ENCODE results near the gene USP5.
A peak's percentile ranks its signal among the peaks of the same experiment; 100 is the strongest.
"Not testable (repeated sequence)": the region's sequence is repeated elsewhere in the genome, so short reads cannot be mapped to it uniquely, and the experiment has no call there.

Gene USP5

DNA sequence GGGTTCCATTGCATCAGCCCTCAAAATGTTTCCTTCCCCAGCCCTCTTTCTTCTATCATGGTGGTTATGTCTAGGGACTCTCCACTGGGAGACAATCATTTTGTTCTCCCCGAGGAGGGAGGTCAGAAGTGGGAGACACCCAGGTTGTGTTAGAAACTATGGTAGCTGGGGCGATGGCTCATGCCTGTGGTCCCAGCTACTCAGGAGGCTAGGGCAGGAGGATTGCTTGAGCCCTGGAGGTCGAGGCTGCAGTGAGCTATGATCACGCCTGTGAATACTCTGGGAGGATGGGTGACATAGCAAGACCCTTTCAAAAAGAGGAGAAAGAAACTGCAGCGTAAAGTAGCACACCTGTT, 39.7 kb downstream of the USP5 start:
- peak overlapping the region; percentile 80 for H3K4me3 Mint-ChIP-seq
- H3K36me3 Mint-ChIP-seq (ENCODE audit: low read depth): peaks cover 9% of the 10 kb centered on the region
- no peaks in the 10 kb centered on the region for H3K27me3 Mint-ChIP-seq
- H3K4me1 Mint-ChIP-seq (ENCODE audit: low read depth): peaks cover 20% of the 10 kb centered on the region
- peak overlapping the region; percentile 99 for H3K27ac Mint-ChIP-seq
- DNase-seq: peak; percentile 49
- H3K9me3 Mint-ChIP-seq: no peaks in the 10 kb centered on the region

DNA sequence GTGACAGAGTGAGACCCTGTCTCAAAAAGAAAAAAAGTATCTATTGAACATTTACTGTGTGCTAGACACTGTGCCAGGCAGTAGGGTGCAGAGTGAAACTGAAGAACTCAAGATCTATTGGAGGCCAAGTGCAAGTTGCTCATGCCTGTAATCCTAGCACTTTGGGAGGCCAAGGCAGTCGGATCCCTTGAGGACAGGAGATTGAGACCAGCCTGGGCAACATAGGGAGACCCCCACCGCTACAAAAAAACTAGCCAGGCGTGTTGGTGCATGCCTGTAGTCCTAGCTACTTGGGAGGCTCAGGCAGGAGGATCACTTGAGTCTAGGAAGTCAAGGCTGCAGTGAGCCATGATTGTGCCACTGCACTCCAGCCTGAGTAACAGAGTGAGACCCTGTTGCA, 40.7 kb downstream of the USP5 start:
- not testable (repeated sequence) for DNase-seq; H3K9me3 Mint-ChIP-seq; H3K27me3 Mint-ChIP-seq; H3K36me3 Mint-ChIP-seq (ENCODE audit: low read depth)
- peak overlapping the region; percentile 73 for H3K27ac Mint-ChIP-seq
- H3K4me3 Mint-ChIP-seq: peak overlapping the region; percentile 80
- H3K4me1 Mint-ChIP-seq (ENCODE audit: low read depth): peaks cover 20% of the 10 kb centered on the region

- no peak for DNase-seq
- Mint-ChIP-seq H3K4me3 (no peak overlapping the region), H3K27ac (no peak overlapping the region), H3K27me3 (no peaks in the 10 kb centered on the region), H3K36me3 (ENCODE audit: low read depth) (peaks cover 6% of the 10 kb centered on the region), H3K9me3 (no peaks in the 10 kb centered on the region), H3K4me1 (ENCODE audit: low read depth) (peaks cover 20% of the 10 kb centered on the region)
Observed at GRCh38 chr12:6894321-6894720, 42.4 kb downstream of the USP5 start.

GRCh38 chr12:6896846-6897435, 45.0 kb downstream of the USP5 start:
- no peaks in the 10 kb centered on the region for H3K36me3 Mint-ChIP-seq (ENCODE audit: low read depth)
- peaks cover 19% of the 10 kb centered on the region for H3K4me1 Mint-ChIP-seq (ENCODE audit: low read depth)
- no peak overlapping the region for H3K27ac Mint-ChIP-seq
- H3K9me3 Mint-ChIP-seq: no peaks in the 10 kb centered on the region
- no peaks in the 10 kb centered on the region for H3K27me3 Mint-ChIP-seq
- no peak for DNase-seq
- H3K4me3 Mint-ChIP-seq: no peak overlapping the region

DNA sequence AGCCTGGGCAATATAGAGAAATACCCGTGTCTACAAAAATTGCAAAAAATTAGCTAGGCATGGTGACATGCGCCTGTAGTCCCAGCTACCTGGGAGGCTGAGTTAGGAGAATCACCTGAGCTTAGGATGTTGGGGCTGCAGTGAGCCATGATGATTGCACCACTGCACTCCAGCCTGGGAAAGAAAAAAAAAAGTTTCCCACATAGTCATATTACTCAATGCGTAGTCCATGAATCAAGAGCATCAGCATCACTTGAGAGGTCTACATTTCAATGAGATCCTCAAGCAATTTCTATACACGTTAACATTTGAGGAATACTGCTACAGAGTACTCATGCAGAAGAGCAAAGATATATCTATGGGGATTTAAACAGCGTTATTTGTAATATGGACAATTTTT, 47.5 kb downstream of the USP5 start:
- H3K27ac Mint-ChIP-seq: no peak overlapping the region
- peaks cover 14% of the 10 kb centered on the region for H3K4me1 Mint-ChIP-seq (ENCODE audit: low read depth)
- DNase-seq: no peak
- no peak overlapping the region for H3K4me3 Mint-ChIP-seq
- no peaks in the 10 kb centered on the region for H3K27me3 Mint-ChIP-seq
- no peaks in the 10 kb centered on the region for H3K36me3 Mint-ChIP-seq (ENCODE audit: low read depth)
- H3K9me3 Mint-ChIP-seq: no peaks in the 10 kb centered on the region

DNA sequence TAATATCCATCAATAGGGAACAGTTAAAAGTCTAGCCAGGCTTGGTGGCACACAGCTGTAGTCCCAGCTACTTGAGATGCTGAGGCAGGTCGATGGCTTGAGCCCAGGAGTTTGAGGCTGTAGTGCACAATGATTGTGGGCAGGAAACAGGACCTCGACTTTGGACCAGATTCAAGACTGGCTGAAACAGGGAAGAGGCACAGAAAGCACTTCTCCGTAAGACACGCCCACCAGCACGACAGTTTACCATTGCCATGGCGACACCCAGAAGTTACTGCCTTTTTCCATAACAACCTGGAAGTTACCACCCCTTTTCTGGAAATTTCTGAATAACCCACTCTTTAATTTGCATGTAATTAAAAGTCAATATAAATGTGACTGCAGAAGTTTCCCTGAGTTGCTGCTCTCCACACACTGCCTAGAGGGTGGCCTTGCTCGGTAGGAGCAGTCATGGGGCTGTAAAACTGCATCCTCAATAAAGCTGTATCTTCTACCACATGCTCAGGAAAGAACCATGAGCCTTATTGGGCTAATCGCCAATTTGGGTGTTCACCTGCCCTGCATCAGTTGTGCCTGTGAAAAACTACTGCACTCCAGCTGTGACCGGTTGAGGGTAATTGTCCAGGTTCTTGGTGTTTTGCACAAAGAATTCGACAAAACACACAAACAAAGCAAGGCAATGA, 48.0 kb downstream of the USP5 start:
- H3K4me3 Mint-ChIP-seq: no peak overlapping the region
- no peaks in the 10 kb centered on the region for H3K36me3 Mint-ChIP-seq (ENCODE audit: low read depth)
- DNase-seq: no peak
- H3K4me1 Mint-ChIP-seq (ENCODE audit: low read depth): peaks cover 14% of the 10 kb centered on the region
- no peaks in the 10 kb centered on the region for H3K27me3 Mint-ChIP-seq
- H3K9me3 Mint-ChIP-seq: no peaks in the 10 kb centered on the region
- H3K27ac Mint-ChIP-seq: no peak overlapping the region

GRCh38 chr12:6902448-6902847, 50.5 kb downstream of the USP5 start:
- Mint-ChIP-seq H3K4me3 (no peak overlapping the region), H3K36me3 (ENCODE audit: low read depth) (no peaks in the 10 kb centered on the region), H3K9me3 (no peaks in the 10 kb centered on the region), H3K27me3 (no peaks in the 10 kb centered on the region), H3K27ac (no peak overlapping the region), H3K4me1 (ENCODE audit: low read depth) (peaks cover 14% of the 10 kb centered on the region)
- DNase-seq: no peak

DNA sequence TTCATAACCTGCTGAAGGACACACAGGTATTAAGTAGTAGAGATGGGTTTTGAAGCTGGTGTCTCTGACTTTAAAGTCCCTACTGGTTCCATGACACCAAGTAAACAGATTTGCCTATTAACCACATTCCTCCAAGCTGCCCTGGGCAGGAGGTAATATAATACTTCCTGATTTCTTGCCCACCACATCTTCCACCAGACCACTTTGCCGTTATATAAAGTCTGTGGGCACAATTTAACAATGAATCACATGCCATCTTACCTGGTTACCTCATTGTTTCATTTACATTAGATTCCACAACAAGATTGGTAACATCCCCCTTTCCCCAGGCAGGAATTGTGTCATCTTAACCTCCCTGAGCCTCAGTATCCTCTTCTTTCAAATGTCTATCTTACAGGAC, 51.8 kb downstream of the USP5 start:
- no peaks in the 10 kb centered on the region for H3K9me3 Mint-ChIP-seq
- H3K27ac Mint-ChIP-seq: peak overlapping the region; percentile 55
- H3K4me1 Mint-ChIP-seq (ENCODE audit: low read depth): peaks cover 14% of the 10 kb centered on the region
- no peak for DNase-seq
- H3K4me3 Mint-ChIP-seq: no peak overlapping the region
- H3K36me3 Mint-ChIP-seq (ENCODE audit: low read depth): no peaks in the 10 kb centered on the region
- no peaks in the 10 kb centered on the region for H3K27me3 Mint-ChIP-seq

- Mint-ChIP-seq H3K9me3 (no peaks in the 10 kb centered on the region), H3K36me3 (ENCODE audit: low read depth) (no peaks in the 10 kb centered on the region), H3K27me3 (no peaks in the 10 kb centered on the region), H3K4me3 (no peak within 1 kb of the TSS), H3K4me1 (ENCODE audit: low read depth) (peaks cover 11% of the 10 kb centered on the region), H3K27ac (peak within 1 kb of the TSS; percentile 55)
- peak; percentile 97 for DNase-seq
Observed at GRCh38 chr12:6904280-6905276, 52.6 kb downstream of the USP5 start, which contains the start of gene LRRC23. LRRC23 (plus strand) TSS chr12:6904822; CDS start chr12:6905634, 812 bp downstream.

- Mint-ChIP-seq H3K27me3 (no peaks in the 10 kb centered on the region), H3K4me3 (no peak overlapping the region), H3K9me3 (no peaks in the 10 kb centered on the region), H3K27ac (no peak overlapping the region), H3K4me1 (ENCODE audit: low read depth) (peaks cover 3% of the 10 kb centered on the region), H3K36me3 (ENCODE audit: low read depth) (no peaks in the 10 kb centered on the region)
- no peak for DNase-seq
Observed at GRCh38 chr12:6905414-6906040, 53.6 kb downstream of the USP5 start.

- not testable (repeated sequence) for H3K27me3 Mint-ChIP-seq; H3K36me3 Mint-ChIP-seq (ENCODE audit: low read depth); H3K4me1 Mint-ChIP-seq (ENCODE audit: low read depth); DNase-seq; H3K9me3 Mint-ChIP-seq; H3K27ac Mint-ChIP-seq; H3K4me3 Mint-ChIP-seq
Observed at GRCh38 chr12:6908141-6908540, 56.2 kb downstream of the USP5 start.

- no peak overlapping the region for H3K27ac Mint-ChIP-seq
- H3K9me3 Mint-ChIP-seq: no peaks in the 10 kb centered on the region
- peaks cover 13% of the 10 kb centered on the region for H3K4me1 Mint-ChIP-seq (ENCODE audit: low read depth)
- no peaks in the 10 kb centered on the region for H3K27me3 Mint-ChIP-seq
- DNase-seq: no peak
- H3K4me3 Mint-ChIP-seq: no peak overlapping the region
- H3K36me3 Mint-ChIP-seq (ENCODE audit: low read depth): peaks cover 3% of the 10 kb centered on the region
Observed at GRCh38 chr12:6909421-6910145, 57.6 kb downstream of the USP5 start.

- H3K27me3 Mint-ChIP-seq: no peaks in the 10 kb centered on the region
- no peaks in the 10 kb centered on the region for H3K9me3 Mint-ChIP-seq
- peak overlapping the region; percentile 87 for H3K27ac Mint-ChIP-seq
- peaks cover 36% of the 10 kb centered on the region for H3K4me1 Mint-ChIP-seq (ENCODE audit: low read depth)
- H3K36me3 Mint-ChIP-seq (ENCODE audit: low read depth): peaks cover 30% of the 10 kb centered on the region
- DNase-seq: no peak
- no peak overlapping the region for H3K4me3 Mint-ChIP-seq
Observed at GRCh38 chr12:6912164-6912935, 60.4 kb downstream of the USP5 start.
